ENCODE results near the gene CFAP43. TPM values are rescaled to one million over a fixed set of nuclear protein-coding genes. Genes with fewer than 3 reads are reported as not detected.

The CFAP43 gene
- total and polyA plus RNA-seq, 10 of the 15 experiments (the other 5 are each of a cell fraction or from before 2014, with no cell fraction given) = 0.06 to 0.14 (median 0.10) TPM; not detected in 5

GRCh38 chr10:104277785-104278184 lies 45.6 kb upstream of the CFAP43 start:
- no peak for DNase-seq (ENCODE audit: low read depth, low spot score)
- no peak for FAIRE-seq
- 88% methylated on average over 2 of the region's 2 CpGs for WGBS (ENCODE audit: insufficient coverage, insufficient replicate concordance, low lambda C conversion rate, missing lambda C conversion rate)
- Histone ChIP-seq H3K4me1 (ENCODE audit: control insufficient read depth, insufficient read depth, low read length) (no peaks in the 10 kb centered on the region), H3K36me3 (ENCODE audit: control insufficient read depth in 2 of 2, insufficient read depth in 2 of 2, low read length in 1 of 2) (no peaks in the 10 kb centered on the region), H3K9me3 (replicated peaks; ENCODE audit: control insufficient read depth, insufficient read depth, low read length) (no peaks in the 10 kb centered on the region), H3K9ac (ENCODE audit: control insufficient read depth, insufficient read depth, low read length) (no peak overlapping the region), H3K4me2 (ENCODE audit: control insufficient read depth, insufficient read depth) (no peak overlapping the region), H3K27ac (ENCODE audit: control insufficient read depth, insufficient read depth) (no peak overlapping the region), H4K20me1 (ENCODE audit: control insufficient read depth, insufficient read depth) (no peaks in the 10 kb centered on the region), H2AFZ (ENCODE audit: control insufficient read depth, low read depth, low read length) (no peak overlapping the region), H3K4me3 (no peak overlapping the region), H3K27me3 (replicated peaks in 1 of 2; ENCODE audit: control insufficient read depth in 2 of 2, insufficient read depth in 2 of 2, low read length in 1 of 2) (peaks cover 2 to 3% of the 10 kb centered on the region in 2 experiments; a peak in 3 of 4 replicates), H3K79me2 (ENCODE audit: control insufficient read depth, insufficient read depth, low read length) (no peaks in the 10 kb centered on the region)
- ATAC-seq = no peak
- POLR2A ChIA-PET = no interaction called here
- RAD21 ChIA-PET (ENCODE audit: unreplicated experiment) = no interaction called here
- no peak for TF ChIP-seq MYC (IDR thresholded peaks at IDR 0.05; ENCODE audit: insufficient read depth, insufficient read length, insufficient replicate concordance, low read length, severe bottlenecking)
- no peak for TF ChIP-seq ZNF384 (IDR thresholded peaks at IDR 0.05; ENCODE audit: borderline replicate concordance, low read depth, low read length)
- no peak for TF ChIP-seq SMARCA5 (IDR thresholded peaks at IDR 0.05)
- TF ChIP-seq ZNF217 (IDR thresholded peaks at IDR 0.05) = no peak
- TF ChIP-seq MEF2A (IDR thresholded peaks at IDR 0.05; ENCODE audit: insufficient read depth, low read depth, low read length) = no peak
- no peak for TF ChIP-seq CBFB (IDR thresholded peaks at IDR 0.05; ENCODE audit: low read depth)
- TF ChIP-seq BRCA1 (IDR thresholded peaks at IDR 0.05; ENCODE audit: low read depth, low read length) = no peak
- TF ChIP-seq SMAD5 (IDR thresholded peaks at IDR 0.05; ENCODE audit: low read depth) = no peak
- no peak for TF ChIP-seq ZNF687 (IDR thresholded peaks at IDR 0.05)
- TF ChIP-seq KLF5 (IDR thresholded peaks at IDR 0.05; ENCODE audit: partially characterized antibody) = no peak
- no peak for TF ChIP-seq ASH2L (IDR thresholded peaks at IDR 0.05; ENCODE audit: borderline replicate concordance, low read depth)
- TF ChIP-seq SIX5 (IDR thresholded peaks at IDR 0.05; ENCODE audit: low read depth, low read length, severe bottlenecking) = no peak
- TF ChIP-seq ETV6 (conservative IDR thresholded peaks at IDR 0.05 in 1 of 2, IDR thresholded peaks at IDR 0.05 in 1 of 2; ENCODE audit: borderline replicate concordance in 1 of 2, low read depth in 1 of 2) = no peak
- TF ChIP-seq, protein P1, sequence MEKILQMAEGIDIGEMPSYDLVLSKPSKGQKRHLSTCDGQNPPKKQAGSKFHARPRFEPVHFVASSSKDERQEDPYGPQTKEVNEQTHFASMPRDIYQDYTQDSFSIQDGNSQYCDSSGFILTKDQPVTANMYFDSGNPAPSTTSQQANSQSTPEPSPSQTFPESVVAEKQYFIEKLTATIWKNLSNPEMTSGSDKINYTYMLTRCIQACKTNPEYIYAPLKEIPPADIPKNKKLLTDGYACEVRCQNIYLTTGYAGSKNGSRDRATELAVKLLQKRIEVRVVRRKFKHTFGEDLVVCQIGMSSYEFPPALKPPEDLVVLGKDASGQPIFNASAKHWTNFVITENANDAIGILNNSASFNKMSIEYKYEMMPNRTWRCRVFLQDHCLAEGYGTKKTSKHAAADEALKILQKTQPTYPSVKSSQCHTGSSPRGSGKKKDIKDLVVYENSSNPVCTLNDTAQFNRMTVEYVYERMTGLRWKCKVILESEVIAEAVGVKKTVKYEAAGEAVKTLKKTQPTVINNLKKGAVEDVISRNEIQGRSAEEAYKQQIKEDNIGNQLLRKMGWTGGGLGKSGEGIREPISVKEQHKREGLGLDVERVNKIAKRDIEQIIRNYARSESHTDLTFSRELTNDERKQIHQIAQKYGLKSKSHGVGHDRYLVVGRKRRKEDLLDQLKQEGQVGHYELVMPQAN (conservative IDR thresholded peaks at IDR 0.05) = no peak
- SMC1A ChIA-PET (ENCODE audit: uncharacterized antibody, unreplicated experiment) = interaction anchor here (0.7 to 1.4 kb wide), 2 partner anchors 15 to 17 kb away, joined by 3 to 4 read pairs; no protein-coding TSS in a partner anchor
- intact Hi-C loops (cut with micrococcal nuclease; ENCODE audit: unreplicated experiment) (no loop called here), in situ Hi-C loops (cut with MboI) (no loop called here)
- CTCF ChIA-PET = interaction anchor here (1.1 to 9.3 kb wide), 2 partner anchors 13 to 17 kb away, joined by 4 to 120 read pairs; no protein-coding TSS in a partner anchor
- BruUV-seq (replicated peaks) = no TSS peak

All from GM12878 (cell line).